ENCODE data around the gene CIBAR2.
"Not testable (repeated sequence)": the region's sequence is repeated elsewhere in the genome, so short reads cannot be mapped to it uniquely, and the experiment has no call there.

CIBAR2 gene

DNA sequence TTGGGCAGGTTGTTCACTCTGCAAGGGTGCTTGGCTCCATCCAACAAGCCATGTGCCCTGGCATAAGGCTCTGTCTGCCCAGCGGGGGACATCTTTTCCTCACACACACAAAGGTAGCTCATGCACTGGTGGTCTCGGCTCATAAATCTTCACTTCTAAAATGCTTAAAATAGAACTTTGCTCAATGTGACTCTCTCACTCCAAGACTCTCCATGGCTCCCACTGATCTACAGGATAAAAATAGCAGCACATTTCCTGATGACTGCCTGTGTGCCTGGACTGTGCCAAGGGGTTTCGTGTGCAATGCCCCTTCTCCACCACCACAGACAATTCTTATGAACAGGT is 15.1 kb upstream of the CIBAR2 start:
- DNase-seq: no peak

GRCh38 chr16:85126705-85127378 is 14.6 kb upstream of the CIBAR2 start:
- no peak for DNase-seq

DNA sequence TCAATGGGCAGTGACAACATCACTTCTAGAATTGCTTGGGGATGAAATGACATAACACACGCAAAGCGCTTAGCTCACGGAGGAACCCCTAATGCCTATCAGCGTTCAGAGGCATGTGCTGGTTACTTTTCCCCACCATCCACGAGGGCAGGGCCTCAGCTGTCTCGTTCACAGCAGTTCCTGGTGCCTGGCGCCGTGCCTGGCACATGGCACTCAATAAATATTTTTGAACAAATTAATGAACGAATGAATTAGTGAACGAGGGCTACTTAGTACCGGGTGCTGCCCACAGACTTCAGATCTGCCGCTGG is 14.1 kb upstream of the CIBAR2 start:
- DNase-seq: no peak

- no peak for DNase-seq
Observed at GRCh38 chr16:85125570-85126393, 13.5 kb upstream of the CIBAR2 start.

- no peak for DNase-seq
Observed at GRCh38 chr16:85124636-85125346, 12.5 kb upstream of the CIBAR2 start.

DNA sequence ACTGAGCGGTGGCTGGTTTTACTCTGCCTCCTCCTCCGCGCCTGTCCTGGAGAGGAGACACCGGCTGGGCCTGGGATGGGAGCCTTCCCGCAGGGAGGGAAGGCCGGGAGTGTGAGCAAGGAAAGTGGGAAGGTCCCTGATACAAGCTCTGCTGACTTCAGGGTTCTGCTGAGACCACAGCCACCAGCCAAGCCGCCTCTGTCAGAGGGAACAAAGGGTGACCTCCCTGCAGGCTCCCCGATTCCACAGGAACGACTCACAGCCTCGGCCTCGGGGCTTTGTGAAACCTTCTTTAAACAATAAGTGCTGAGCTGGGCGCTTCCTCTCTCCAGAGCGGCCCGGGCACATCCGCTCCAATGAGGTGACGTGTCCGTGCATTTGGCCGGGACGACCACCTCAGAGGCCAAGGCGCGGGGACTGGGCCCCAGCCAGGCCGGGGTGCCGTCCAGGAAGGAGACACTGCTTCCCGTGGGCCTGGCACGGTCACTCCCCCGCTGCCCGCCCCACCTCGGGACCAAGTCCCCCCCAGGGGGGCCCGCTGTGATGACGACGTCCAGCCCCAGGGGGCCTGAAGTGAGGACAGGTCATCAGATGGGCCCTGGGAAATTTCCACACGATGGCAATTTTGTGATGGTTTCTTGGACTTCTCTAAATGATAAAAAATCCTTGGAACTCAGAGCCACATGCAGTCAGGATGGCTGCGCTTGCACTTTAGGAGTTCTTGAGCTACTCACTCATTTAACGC is 11.8 kb upstream of the CIBAR2 start:
- no peak for DNase-seq

DNA sequence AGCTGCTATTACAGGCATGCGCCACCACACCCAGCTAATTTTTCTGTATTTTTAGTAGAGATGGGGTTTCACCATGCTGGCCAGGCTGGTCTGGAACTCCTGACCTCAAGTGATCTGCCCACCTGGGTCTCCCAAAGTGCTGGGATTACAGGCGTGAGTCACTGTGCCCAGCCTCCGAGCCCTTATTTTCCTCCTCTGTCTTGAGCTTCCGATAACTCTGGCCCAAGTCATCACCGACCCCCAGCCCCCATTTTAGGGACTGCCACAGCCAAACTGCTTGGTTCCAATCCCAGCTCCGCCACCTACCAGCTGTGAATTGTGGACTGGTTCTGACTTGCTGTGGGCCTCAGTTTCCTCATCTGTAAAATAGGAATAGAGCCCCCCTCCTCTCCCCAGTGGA is 11.2 kb upstream of the CIBAR2 start:
- DNase-seq: not testable (repeated sequence)

DNA sequence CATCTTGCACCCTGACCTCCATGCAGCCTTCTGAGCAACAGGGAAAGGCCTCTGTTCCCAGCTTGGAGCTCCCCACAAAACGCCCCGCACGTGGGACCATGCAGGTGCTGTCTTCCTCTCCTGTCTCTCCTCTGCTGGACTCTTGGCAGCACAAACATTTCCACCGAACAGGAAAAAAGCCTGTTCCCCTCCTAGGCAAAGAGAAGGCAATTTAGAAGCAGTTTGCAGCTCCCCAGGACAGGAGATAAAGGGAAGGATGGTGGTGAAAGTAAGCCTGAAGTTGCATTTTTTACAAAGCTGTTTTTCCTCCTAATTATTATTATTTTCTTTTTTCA is 7.7 kb upstream of the CIBAR2 start:
- DNase-seq: no peak

DNA sequence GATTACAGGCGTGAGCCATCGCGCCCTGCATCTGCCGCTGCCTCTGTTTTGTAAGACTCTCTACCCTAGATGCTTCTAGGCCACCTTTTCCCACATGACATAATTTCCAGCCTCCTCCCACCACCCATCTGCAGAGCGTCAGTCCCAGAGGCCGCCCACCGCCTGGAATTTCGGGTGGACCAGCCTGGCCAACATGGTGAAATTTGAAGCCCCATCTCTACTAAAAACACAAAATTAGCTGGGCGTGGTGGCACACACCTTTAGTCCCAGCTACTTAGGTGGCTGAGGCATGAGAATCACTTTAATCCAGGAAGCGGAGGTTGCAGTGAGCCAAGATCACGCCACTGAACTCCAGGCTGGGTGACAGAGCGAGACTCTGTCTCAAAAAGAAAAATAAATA is 5.1 kb upstream of the CIBAR2 start:
- no peak for DNase-seq

DNA sequence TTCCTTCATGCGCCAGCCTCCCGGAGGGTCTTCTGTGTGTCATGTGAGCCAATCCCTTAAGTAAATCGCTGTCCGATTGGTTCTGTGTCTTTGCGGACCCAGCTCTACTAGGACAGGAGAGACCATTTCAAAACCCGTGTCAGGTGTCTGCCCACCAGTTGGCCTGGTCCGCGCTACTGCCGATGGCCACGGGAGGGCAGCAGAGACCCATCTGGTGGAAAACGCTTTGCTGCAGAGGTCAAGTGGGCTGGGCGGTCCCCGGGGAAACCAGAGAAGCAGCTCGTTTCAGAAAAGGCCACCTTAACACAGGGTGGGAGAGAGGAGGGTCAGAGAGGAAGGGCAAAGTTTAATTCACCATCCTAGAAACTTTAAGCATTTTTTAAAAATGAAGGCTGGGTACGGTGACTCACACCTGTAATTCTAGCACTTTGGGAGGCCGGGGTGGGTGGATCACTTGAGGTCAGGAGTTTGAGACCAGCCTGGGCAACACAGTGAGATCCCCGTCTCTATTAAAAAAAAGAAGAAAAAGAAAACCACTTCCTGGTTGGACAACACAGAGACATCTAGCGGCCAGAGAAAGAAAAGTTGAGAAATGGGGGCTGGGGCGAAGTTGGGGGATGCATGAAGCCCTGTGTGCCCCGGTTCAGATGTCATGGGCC is 2.8 kb upstream of the CIBAR2 start:
- no peak for DNase-seq

DNA sequence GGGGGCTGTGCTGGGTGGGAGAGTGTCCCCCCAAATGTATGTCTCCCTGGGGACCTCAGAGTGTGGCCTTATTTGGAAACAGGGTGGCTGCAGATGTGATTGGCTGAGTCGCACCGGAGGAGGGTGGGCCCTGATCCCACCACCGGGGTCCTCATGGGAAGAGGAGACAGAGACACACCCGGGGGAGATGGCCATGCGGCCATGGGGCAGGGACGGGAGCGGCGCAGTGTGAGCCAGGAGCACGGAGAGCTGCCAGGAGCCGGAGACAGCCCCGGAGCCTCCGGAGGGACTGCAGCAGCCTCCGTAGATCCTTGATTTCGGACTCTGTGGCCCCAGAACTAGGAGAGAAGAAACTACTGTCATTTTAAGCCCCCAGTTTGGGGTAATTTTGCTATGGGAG is 1.6 kb upstream of the CIBAR2 start:
- DNase-seq: no peak

DNA sequence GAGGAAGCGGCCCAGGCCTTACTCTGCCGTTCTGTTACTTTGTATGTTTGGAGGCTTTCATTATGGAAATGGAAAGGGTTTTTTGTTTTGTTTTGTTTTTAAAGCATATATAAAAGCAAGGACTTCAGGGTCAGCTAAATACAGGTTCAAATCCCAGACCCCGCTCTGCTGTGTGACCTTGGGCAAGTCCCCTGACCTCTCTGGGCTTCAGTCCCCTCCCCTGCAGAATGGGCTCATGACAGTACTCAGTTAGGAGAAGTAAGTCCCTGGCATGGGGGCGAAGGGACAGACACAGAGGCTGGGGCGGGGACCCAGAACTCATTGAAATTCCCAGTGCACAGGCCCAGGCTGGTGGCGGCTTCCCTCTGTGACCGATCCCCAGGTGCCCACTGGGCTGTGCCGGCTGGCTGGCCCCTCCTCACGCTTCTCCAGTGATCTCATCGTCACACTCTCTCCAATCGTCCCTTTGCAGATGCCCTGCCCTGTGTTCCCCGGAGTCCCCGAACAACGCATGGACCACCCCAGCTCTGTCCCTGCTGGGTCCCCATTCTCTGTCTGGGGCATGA is 979 bp upstream of the CIBAR2 start:
- no peak for DNase-seq

- no peak for DNase-seq
Observed at GRCh38 chr16:85111184-85111583, 1.1 kb downstream of the CIBAR2 start.

- no peak for DNase-seq
Observed at GRCh38 chr16:85110105-85110504, 2.2 kb downstream of the CIBAR2 start.

DNA sequence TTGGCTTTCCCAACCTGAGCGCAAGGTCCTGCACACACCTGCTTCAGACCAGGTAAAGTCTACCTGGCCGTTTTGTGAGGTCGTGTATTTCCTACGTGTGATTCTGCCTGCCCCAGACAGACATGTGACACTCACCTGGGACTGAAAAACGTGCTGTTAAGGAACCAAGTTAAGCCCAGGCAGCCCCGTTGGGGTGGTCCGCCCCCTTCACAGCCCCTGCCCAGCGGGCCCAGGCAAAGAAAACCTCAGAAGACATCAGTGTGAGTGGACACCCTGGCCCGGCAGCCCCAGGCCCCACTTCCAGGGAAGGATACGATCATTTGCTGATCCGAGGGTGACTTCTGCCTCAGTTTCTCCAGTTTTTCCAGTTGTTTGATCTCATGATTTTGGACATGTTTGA is 4.7 kb downstream of the CIBAR2 start:
- DNase-seq: no peak

GRCh38 chr16:85107083-85107482 is 5.2 kb downstream of the CIBAR2 start:
- DNase-seq: no peak

- DNase-seq: no peak
Observed at GRCh38 chr16:85105475-85105874, 6.8 kb downstream of the CIBAR2 start.

DNA sequence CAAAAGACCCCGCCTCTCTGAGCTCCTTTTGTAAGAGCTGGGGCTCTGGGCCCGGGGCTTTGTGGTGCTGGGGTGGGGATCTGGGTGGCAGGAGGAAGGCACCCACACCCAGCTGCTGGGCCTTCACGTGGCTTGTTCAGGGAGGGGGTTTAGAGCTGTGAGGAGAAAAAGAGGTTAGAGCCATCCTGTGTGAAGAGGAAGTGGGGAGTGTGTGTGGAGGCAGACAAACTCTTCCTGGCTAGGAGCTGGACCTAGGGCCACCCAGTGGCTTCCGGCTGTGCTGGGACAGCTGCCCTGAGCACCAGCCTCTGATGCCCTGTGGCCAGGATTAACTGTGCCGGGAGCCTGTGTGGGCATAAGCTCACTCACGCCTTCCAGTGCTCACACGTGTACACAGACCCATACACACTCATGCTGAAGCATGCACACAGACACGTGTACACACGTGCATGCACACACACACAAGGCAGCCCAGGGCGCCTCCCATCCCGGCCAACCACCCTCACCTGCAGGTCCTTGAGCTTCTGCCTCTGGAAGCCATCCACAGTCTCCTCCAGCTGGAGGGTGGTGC is 7.4 kb downstream of the CIBAR2 start:
- no peak for DNase-seq

- DNase-seq: no peak
Observed at GRCh38 chr16:85104147-85104546, 8.1 kb downstream of the CIBAR2 start.

DNA sequence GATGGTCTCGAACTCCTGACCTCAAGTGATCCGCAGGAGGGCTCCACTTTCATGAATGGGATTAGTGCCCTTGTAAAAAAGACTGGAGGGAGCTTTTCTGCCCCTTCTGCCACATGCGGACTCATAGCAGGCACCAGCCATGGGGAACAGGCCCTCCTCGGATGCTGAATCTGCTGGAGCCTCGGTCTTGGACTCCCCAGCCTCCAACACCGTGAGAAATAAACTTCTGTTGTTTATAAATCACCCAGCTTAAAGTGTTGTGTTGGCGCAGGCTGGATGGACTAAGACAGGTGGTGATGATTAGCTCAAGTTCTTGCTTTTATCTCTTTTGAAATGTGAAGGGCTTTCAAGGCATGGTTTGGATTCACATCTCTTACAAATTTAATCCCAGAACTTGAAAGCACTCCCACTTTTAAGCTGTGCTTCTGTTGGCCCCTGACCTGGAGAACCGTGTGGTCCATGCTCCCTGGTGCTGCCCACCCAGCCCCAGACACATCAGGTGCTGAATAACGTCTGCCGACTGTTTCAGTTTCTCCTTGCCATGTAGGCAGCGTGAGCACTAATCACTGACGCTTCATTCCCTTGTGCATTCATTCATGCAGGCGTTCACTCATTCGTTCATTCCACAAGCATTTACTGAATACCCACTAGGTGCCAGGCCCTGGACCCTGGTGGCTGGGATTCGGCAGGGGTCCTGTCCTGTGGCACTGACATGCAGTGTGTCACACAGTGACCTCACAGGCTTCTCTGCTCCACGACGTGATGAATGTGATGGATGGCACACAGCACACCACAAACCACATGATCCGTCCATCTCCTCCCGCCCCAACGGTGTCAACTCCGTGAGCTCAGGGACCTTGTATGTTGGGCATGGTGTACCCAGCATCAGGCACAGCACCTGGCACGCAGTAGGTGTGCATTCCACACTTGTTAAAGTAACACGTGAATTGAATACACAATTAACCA is 8.9 kb downstream of the CIBAR2 start:
- no peak for DNase-seq

GRCh38 chr16:85101956-85102630 is 10.2 kb downstream of the CIBAR2 start:
- DNase-seq: no peak

Data from cortex of kidney (tissue), 1 donor.